ENCODE results near the gene SLC2A1.

Gene SLC2A1

GRCh38 chr1:42958488-42959319 lies at the start of gene SLC2A1:
TSS of gene SLC2A1 (minus strand) at chr1:42958868. CDS start at chr1:42958651, 217 bp downstream.
- DNase-seq (ENCODE audit: low spot score): peak; percentile 95

GRCh38 chr1:43007377-43008114 lies 48.9 kb upstream of the SLC2A1 start:
- no peak for DNase-seq (ENCODE audit: low spot score)

GRCh38 chr1:43005460-43006361 lies 47.0 kb upstream of the SLC2A1 start:
- no peak for DNase-seq (ENCODE audit: low spot score)

- no peak for DNase-seq (ENCODE audit: low spot score)
Observed at GRCh38 chr1:43004587-43005459, 46.2 kb upstream of the SLC2A1 start.

- DNase-seq (ENCODE audit: low spot score): no peak
Observed at GRCh38 chr1:43002766-43003165, 44.1 kb upstream of the SLC2A1 start.

GRCh38 chr1:43002116-43002515 lies 43.4 kb upstream of the SLC2A1 start:
- DNase-seq (ENCODE audit: low spot score): no peak

GRCh38 chr1:43001434-43001833 lies 42.8 kb upstream of the SLC2A1 start:
- DNase-seq (ENCODE audit: low spot score): no peak

- no peak for DNase-seq (ENCODE audit: low spot score)
Observed at GRCh38 chr1:43000271-43000670, 41.6 kb upstream of the SLC2A1 start.

- DNase-seq (ENCODE audit: low spot score): no peak
Observed at GRCh38 chr1:42999308-42999707, 40.6 kb upstream of the SLC2A1 start.

- no peak for DNase-seq (ENCODE audit: low spot score)
Observed at GRCh38 chr1:42998386-42998785, 39.7 kb upstream of the SLC2A1 start.

GRCh38 chr1:42996384-42996970 lies 37.8 kb upstream of the SLC2A1 start:
- DNase-seq (ENCODE audit: low spot score): no peak

- peak; percentile 31 for DNase-seq (ENCODE audit: low spot score)
Observed at GRCh38 chr1:42993502-42994136, 35.0 kb upstream of the SLC2A1 start.

- no peak for DNase-seq (ENCODE audit: low spot score)
Observed at GRCh38 chr1:42992054-42992571, 33.4 kb upstream of the SLC2A1 start.

GRCh38 chr1:42990757-42991346 lies 32.2 kb upstream of the SLC2A1 start:
- no peak for DNase-seq (ENCODE audit: low spot score)

GRCh38 chr1:42983693-42984092 lies 25.0 kb upstream of the SLC2A1 start:
- no peak for DNase-seq (ENCODE audit: low spot score)

- no peak for DNase-seq (ENCODE audit: low spot score)
Observed at GRCh38 chr1:42983253-42983652, 24.6 kb upstream of the SLC2A1 start.

- no peak for DNase-seq (ENCODE audit: low spot score)
Observed at GRCh38 chr1:42982641-42983040, 24.0 kb upstream of the SLC2A1 start.

GRCh38 chr1:42981871-42982270 lies 23.2 kb upstream of the SLC2A1 start:
- DNase-seq (ENCODE audit: low spot score): no peak

- no peak for DNase-seq (ENCODE audit: low spot score)
Observed at GRCh38 chr1:42981255-42981805, 22.7 kb upstream of the SLC2A1 start.
